Prostate gland (tissue), 2 donors: ENCODE results near the gene UCHL5. TPM values are rescaled to one million over a fixed set of nuclear protein-coding genes. Genes with fewer than 3 reads are reported as not detected.

Experiments used
- DNase-seq: peaks from one replicate; pipeline ENCODE4 v3.0.0-alpha.2; 2019; ENCODE audit warnings: low spot score
- H3K27ac ChIP-seq, 2 donors: fragments of 200-600 bp; sonication (generic); 2 replicates each; pipeline ENCODE4 v1.5.1; 2017 to 2019
- H3K27me3 ChIP-seq: fragments of 200-600 bp; sonication (generic); replicated peaks from 2 replicates; pipeline ENCODE4 v1.5.1; 2019; ENCODE audit not compliant: insufficient read depth
- H3K36me3 ChIP-seq, 2 donors: fragments of 200-600 bp; sonication (generic); 1 replicate in 1 of 2; 2 replicates in 1 of 2; pipeline versions ENCODE4 v1.5.1 to v1.8.1; 2017 to 2019
- H3K4me1 ChIP-seq: fragments of 200-600 bp; sonication (generic); replicated peaks from 2 replicates; pipeline ENCODE4 v1.5.1; 2019
- H3K4me3 ChIP-seq, 2 donors: fragments of 200-600 bp; sonication (generic); 2 replicates each; pipeline ENCODE4 v1.5.1; 2017 to 2019
- H3K9me3 ChIP-seq: fragments of 200-600 bp; sonication (generic); 2 replicates; pipeline ENCODE4 v1.5.1; 2017
- CTCF ChIP-seq, 4 experiments: fragments of 200-600 bp in 2 of 4; fragments of 450-650 bp in 2 of 4; sonication (generic) in 2 of 4; IDR thresholded peaks; 1 replicate in 3 of 4; 2 replicates in 1 of 4; pipeline ENCODE4 v1.5.1; 2016 to 2019; ENCODE audit warnings: antibody characterized with exemption in 4 of 4, mild to moderate bottlenecking in 2 of 4, moderate library complexity in 2 of 4
- POLR2A ChIP-seq: fragments of 450-650 bp; IDR thresholded peaks from one replicate; pipeline ENCODE4 v1.6.1; 2016; ENCODE audit warnings: antibody characterized with exemption, mild to moderate bottlenecking
- POLR2AphosphoS5 ChIP-seq: sonication (generic); formaldehyde crosslinking; IDR thresholded peaks from one replicate; pipeline ENCODE4 v1.6.1; 2017; ENCODE audit warnings: antibody characterized with exemption
- WGBS: methylation state at CpG from one replicate; pipeline ENCODE4 v1.1.5; 2018; 5-methylcytosine and 5-hydroxymethylcytosine counted together
- intact Hi-C: fragments of 100-400 bp; cut with DNase I; formaldehyde crosslinking; loops from one replicate; pipeline ENCODE4 v1.14.2; 2022
- total RNA-seq, 2 donors: library from RNA; depleted of rRNA; stranded (reverse); fragments of >200 nt; gene quantifications; one replicate each; pipeline ENCODE4 v1.1.0, GENCODE V29; 2016

The UCHL5 gene
- total RNA-seq, 2 donors from 2014 or later = 28.7 to 36.9 TPM

GRCh38 chr1:193013005-193013404 lies 46.2 kb downstream of the UCHL5 start:
- H3K4me3 ChIP-seq = no peak overlapping the region
- DNase-seq = no peak
- WGBS = 72% methylated on average over 2 of the region's 2 CpGs
- intact Hi-C loops = no loop called here
- H3K27me3 ChIP-seq = no peaks in the 10 kb centered on the region
- no peaks in the 10 kb centered on the region for H3K36me3 ChIP-seq
- H3K27ac ChIP-seq = no peak overlapping the region
- H3K9me3 ChIP-seq = no peaks in the 10 kb centered on the region
- H3K4me1 ChIP-seq = no peaks in the 10 kb centered on the region
- TF ChIP-seq CTCF (IDR thresholded peaks at IDR 0.05) (no peak), POLR2AphosphoS5 (no peak)

GRCh38 chr1:193011406-193011805 lies 47.8 kb downstream of the UCHL5 start:
- TF ChIP-seq CTCF (IDR thresholded peaks at IDR 0.05) (no peak), POLR2AphosphoS5 (no peak), POLR2A (no peak)
- no peaks in the 10 kb centered on the region for H3K4me1 ChIP-seq
- H3K27ac ChIP-seq = no peak overlapping the region
- no peaks in the 10 kb centered on the region for H3K27me3 ChIP-seq
- no peaks in the 10 kb centered on the region for H3K36me3 ChIP-seq
- no peaks in the 10 kb centered on the region for H3K9me3 ChIP-seq
- no peak for DNase-seq
- no peak overlapping the region for H3K4me3 ChIP-seq
- intact Hi-C loops = no loop called here
- 95% methylated on average over 1 of the region's 1 CpG for WGBS

GRCh38 chr1:193009501-193009900 lies 49.7 kb downstream of the UCHL5 start:
- Histone ChIP-seq H3K4me3 (no peak overlapping the region), H3K27ac (no peak overlapping the region), H3K9me3 (no peaks in the 10 kb centered on the region), H3K27me3 (no peaks in the 10 kb centered on the region), H3K4me1 (no peaks in the 10 kb centered on the region), H3K36me3 (no peaks in the 10 kb centered on the region)
- intact Hi-C loops = no loop called here
- no peak for DNase-seq
- no peak for TF ChIP-seq POLR2AphosphoS5
- TF ChIP-seq POLR2A = no peak
- no peak for TF ChIP-seq CTCF (IDR thresholded peaks at IDR 0.05)
- WGBS = 83% methylated on average over 3 of the region's 3 CpGs

- TF ChIP-seq POLR2AphosphoS5 = no peak
- Histone ChIP-seq H3K27ac (no peak overlapping the region), H3K4me3 (no peak overlapping the region), H3K27me3 (no peaks in the 10 kb centered on the region), H3K36me3 (no peaks in the 10 kb centered on the region), H3K9me3 (no peaks in the 10 kb centered on the region), H3K4me1 (no peaks in the 10 kb centered on the region)
- 98% methylated on average over 5 of the region's 5 CpGs for WGBS
- DNase-seq = no peak
- intact Hi-C loops = no loop called here
These were observed 53.4 kb downstream of the UCHL5 start for GRCh38 chr1:193005785-193006184.

- Histone ChIP-seq H3K9me3 (no peaks in the 10 kb centered on the region), H3K27me3 (no peaks in the 10 kb centered on the region), H3K4me3 (no peak overlapping the region), H3K27ac (no peak overlapping the region), H3K36me3 (no peaks in the 10 kb centered on the region), H3K4me1 (no peaks in the 10 kb centered on the region)
- no peak for TF ChIP-seq POLR2A
- no peak for TF ChIP-seq POLR2AphosphoS5
- no peak for TF ChIP-seq CTCF (IDR thresholded peaks at IDR 0.05)
- WGBS = 100% methylated on average over 1 of the region's 1 CpG
- intact Hi-C loops = no loop called here
- no peak for DNase-seq
These were observed 60.6 kb downstream of the UCHL5 start for GRCh38 chr1:192998536-192998935.
